K562 (cell line): ENCODE data around the gene COPE. TPM values are rescaled to one million over a fixed set of nuclear protein-coding genes. Genes with fewer than 3 reads are reported as not detected.
A peak's percentile ranks its signal among the peaks of the same experiment; 100 is the strongest.

ENCODE experiments used
- ARHGAP35 ChIP-seq: fragments of 450-650 bp; IDR thresholded peaks from 2 replicates; pipeline ENCODE4 v1.6.1; 2018; ENCODE audit not compliant: partially characterized antibody
- BACH1 ChIP-seq: fragments of 200-800 bp; sonication (Bioruptor generic); IDR thresholded peaks from 2 replicates; pipeline ENCODE4 v1.6.1; 2016; ENCODE audit warnings: missing genetic modification characterization, missing compliant biosample characterization
- BRD4 ChIP-seq: fragments of 200-600 bp; sonication (generic); IDR thresholded peaks from 2 replicates; pipeline ENCODE4 v1.6.1; 2017; ENCODE audit warnings: inconsistent platforms
- DIDO1 ChIP-seq: fragments of 450-650 bp; IDR thresholded peaks from 2 replicates; pipeline ENCODE4 v1.6.1; 2016; ENCODE audit warnings: low read depth, missing biosample characterization, missing genetic modification characterization
- DNMT1 ChIP-seq: fragments of 450-650 bp; IDR thresholded peaks from 2 replicates; pipeline ENCODE4 v1.6.1; 2016; ENCODE audit warnings: antibody characterized with exemption, mild to moderate bottlenecking
- KAT7 ChIP-seq: sonication (generic); formaldehyde crosslinking; IDR thresholded peaks from 2 replicates; pipeline ENCODE4 v1.8.0; 2022; ENCODE audit warnings: missing genetic modification reagents, mild to moderate bottlenecking, borderline replicate concordance
- MAX ChIP-seq: sonication (generic); formaldehyde crosslinking; IDR thresholded peaks from 2 replicates; pipeline ENCODE4 v1.9.0; 2022; ENCODE audit warnings: mild to moderate bottlenecking, missing genetic modification reagents
- PRPF4 ChIP-seq: fragments of 200-400 bp; formaldehyde crosslinking; IDR thresholded peaks from one replicate; pipeline ENCODE4 v1.6.1; 2017; ENCODE audit warnings: low read length, low read depth, mild to moderate bottlenecking; ENCODE audit not compliant: insufficient read depth, poor library complexity, severe bottlenecking
- RB1 ChIP-seq: fragments of 450-650 bp; IDR thresholded peaks from 2 replicates; pipeline ENCODE4 v1.6.1; 2017; ENCODE audit warnings: low read depth, mild to moderate bottlenecking
- RBBP5 ChIP-seq: fragments of 200-600 bp; sonication (generic); IDR thresholded peaks from 2 replicates; pipeline ENCODE4 v1.6.1; 2012; ENCODE audit warnings: borderline replicate concordance, mild to moderate bottlenecking, low read length, control low read depth, inconsistent platforms; ENCODE audit not compliant: insufficient read depth, poor library complexity, severe bottlenecking
- SAFB ChIP-seq: fragments of 200-400 bp; formaldehyde crosslinking; IDR thresholded peaks from 2 replicates; pipeline ENCODE4 v1.6.1; 2017; ENCODE audit warnings: low read depth, low read length, borderline replicate concordance
- SRSF7 ChIP-seq: fragments of 200-400 bp; formaldehyde crosslinking; optimal IDR thresholded peaks from 2 replicates; pipeline ENCODE3; 2017; ENCODE audit warnings: mild to moderate bottlenecking, low read depth, low read length
- THRAP3 ChIP-seq: fragments of 450-650 bp; IDR thresholded peaks from 2 replicates; pipeline ENCODE4 v1.6.1; 2016; ENCODE audit warnings: mild to moderate bottlenecking, inconsistent platforms, borderline replicate concordance
- U2AF2 ChIP-seq: fragments of 200-400 bp; formaldehyde crosslinking; optimal IDR thresholded peaks from 2 replicates; pipeline ENCODE3; 2017; ENCODE audit warnings: low read depth, mild to moderate bottlenecking, low read length
- ZBTB1 ChIP-seq: sonication (generic); formaldehyde crosslinking; IDR thresholded peaks from 2 replicates; pipeline ENCODE4 v1.8.1; 2023; ENCODE audit warnings: missing genetic modification reagents, low read depth, mild to moderate bottlenecking, borderline replicate concordance
- ZKSCAN1 ChIP-seq: fragments of 150-350 bp; IDR thresholded peaks from 2 replicates; pipeline ENCODE4 v1.6.1; 2016; ENCODE audit warnings: low read depth, low read length
- ZNF407 ChIP-seq: fragments of 450-650 bp; IDR thresholded peaks from 2 replicates; pipeline ENCODE4 v1.6.1; 2016; ENCODE audit warnings: low read depth
- polyA plus RNA-seq, 8 experiments: library from polyadenylated mRNA; depleted of rRNA in 4 of 8; stranded (reverse) in 5 of 8; unstranded in 3 of 8; fragments of >200 nt; fragmentation: Nextera tagmentation in 2 of 8; fragmentation: Illumina TruSeq in 1 of 8; extraction: Ambion mirVana in 2 of 8; extraction: Trizol in 1 of 8; gene quantifications; 2 replicates each; pipeline versions ENCODE4 v1.2.1 to v1.2.3, GENCODE V29; 2011 to 2014; ENCODE audit warnings: inconsistent platforms in 1 of 8, missing spikeins in 1 of 8
- total RNA-seq, 7 experiments: library from RNA; depleted of rRNA in 6 of 7; stranded (reverse); fragments of >200 nt in 6 of 7; fragmentation: Illumina TruSeq in 2 of 7; extraction: Trizol in 2 of 7; gene quantifications; 2 replicates each; pipeline versions ENCODE4 v1.2.1 to v1.2.3, GENCODE V29; 2011 to 2021; ENCODE audit warnings: low replicate concordance in 1 of 7
- TF ChIP-seq, protein P1 (sequence below): sonication (generic); formaldehyde crosslinking; IDR thresholded peaks from 2 replicates; pipeline ENCODE4 v1.8.0; 2023; ENCODE audit warnings: mild to moderate bottlenecking, missing genetic modification reagents

COPE gene
- total and polyA plus RNA-seq, 9 of the 15 experiments (the other 6 are each of a cell fraction or from before 2014, with no cell fraction given), result 5.8 to 273 (median 147) TPM

DNA sequence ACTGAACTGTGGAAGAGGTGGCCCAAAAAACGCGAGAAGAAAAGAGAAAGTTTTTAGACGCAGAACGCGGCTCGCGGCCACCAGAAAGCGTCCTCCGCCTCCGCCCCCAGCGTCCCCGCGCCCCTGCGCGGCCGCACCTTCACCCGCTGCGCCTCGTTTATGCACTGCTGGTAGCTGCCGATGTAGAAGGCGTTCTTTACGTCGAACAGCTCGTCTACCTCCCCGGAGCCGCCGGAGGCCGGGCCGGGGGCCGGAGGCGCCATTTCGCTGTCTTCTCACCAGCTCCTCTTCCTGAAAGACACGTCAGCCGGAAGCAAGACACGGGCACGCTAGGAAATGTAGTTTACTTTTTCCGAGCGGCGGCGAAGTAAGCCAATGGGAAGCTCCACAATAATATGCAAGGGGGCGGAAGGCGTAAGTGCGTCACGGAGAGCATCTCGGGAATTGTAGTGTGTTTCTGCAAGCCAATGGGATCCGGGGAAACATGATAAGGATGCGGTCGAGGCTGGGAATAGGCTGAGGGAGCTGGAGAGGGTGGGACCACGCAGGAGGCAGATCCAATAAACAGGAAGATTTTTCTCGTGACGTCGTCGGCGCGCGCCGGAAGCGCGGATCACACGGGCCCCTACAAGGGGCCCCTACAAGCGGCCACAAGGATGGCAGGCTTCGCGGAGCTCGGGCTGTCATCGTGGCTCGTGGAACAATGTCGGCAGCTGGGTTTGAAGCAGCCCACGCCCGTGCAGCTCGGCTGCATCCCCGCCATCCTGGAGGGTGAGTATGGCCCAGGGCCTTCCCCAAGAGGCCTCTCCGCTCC lies at the start of gene COPE, which contains the start of gene DDX49 (continued):
- TF ChIP-seq U2AF2 (no peak), DNMT1 (no peak), KAT7 (CRISPR knock-in tag) (peak; percentile 54; the same call in 1 of the 2 replicates), THRAP3 (0 out of 2 replicates have a peak, but pooled peaks have one; percentile 27), BRD4 (0 out of 2 replicates have a peak, but pooled peaks have one; percentile 38), BACH1 (tag) (peak; percentile 70; the same call in 1 of the 2 replicates), PRPF4 (peak; percentile 61), ZKSCAN1 (no peak), SRSF7 (no peak), SAFB (no peak), ARHGAP35 (peak; percentile 53), MAX (CRISPR knock-in tag) (peak; percentile 76), ZBTB1 (no peak), DIDO1 (tag) (peak; percentile 89), RBBP5 (peak; percentile 75), ZNF407 (no peak), RB1 (peak; percentile 64; the same call in 1 of the 2 replicates)
- TF ChIP-seq, protein P1, sequence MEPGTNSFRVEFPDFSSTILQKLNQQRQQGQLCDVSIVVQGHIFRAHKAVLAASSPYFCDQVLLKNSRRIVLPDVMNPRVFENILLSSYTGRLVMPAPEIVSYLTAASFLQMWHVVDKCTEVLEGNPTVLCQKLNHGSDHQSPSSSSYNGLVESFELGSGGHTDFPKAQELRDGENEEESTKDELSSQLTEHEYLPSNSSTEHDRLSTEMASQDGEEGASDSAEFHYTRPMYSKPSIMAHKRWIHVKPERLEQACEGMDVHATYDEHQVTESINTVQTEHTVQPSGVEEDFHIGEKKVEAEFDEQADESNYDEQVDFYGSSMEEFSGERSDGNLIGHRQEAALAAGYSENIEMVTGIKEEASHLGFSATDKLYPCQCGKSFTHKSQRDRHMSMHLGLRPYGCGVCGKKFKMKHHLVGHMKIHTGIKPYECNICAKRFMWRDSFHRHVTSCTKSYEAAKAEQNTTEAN (CRISPR knock-in tag), result no peak
